ENCODE results near the gene SLC7A11. TPM values are rescaled to one million over a fixed set of nuclear protein-coding genes. Genes with fewer than 3 reads are reported as not detected.

SLC7A11 gene
- total RNA-seq, 2 experiments from 2014 or later, result 1.1 to 2.2 TPM

- ChIA-PET POLR2A (no interaction called here), CTCF (no interaction called here)
- Mint-ChIP-seq H3K4me3 (no peak overlapping the region), H3K9me3 (no peaks in the 10 kb centered on the region), H3K27ac (no peak overlapping the region), H3K36me3 (ENCODE audit: low read depth) (no peaks in the 10 kb centered on the region), H3K4me1 (peaks cover 7% of the 10 kb centered on the region), H3K27me3 (peaks cover 15% of the 10 kb centered on the region)
- no peak for DNase-seq
These were observed 17.7 kb upstream of the SLC7A11 start for GRCh38 chr4:138259824-138260223.

GRCh38 chr4:138259271-138259670 lies 17.1 kb upstream of the SLC7A11 start:
- H3K4me1 Mint-ChIP-seq, result peaks cover 7% of the 10 kb centered on the region
- H3K36me3 Mint-ChIP-seq (ENCODE audit: low read depth), result no peaks in the 10 kb centered on the region
- H3K4me3 Mint-ChIP-seq, result no peak overlapping the region
- peaks cover 13% of the 10 kb centered on the region for H3K27me3 Mint-ChIP-seq
- DNase-seq, result no peak
- ChIA-PET CTCF (no interaction called here), POLR2A (no interaction called here)
- no peaks in the 10 kb centered on the region for H3K9me3 Mint-ChIP-seq
- H3K27ac Mint-ChIP-seq, result no peak overlapping the region

- no peak for DNase-seq
- Mint-ChIP-seq H3K4me1 (peaks cover 7% of the 10 kb centered on the region), H3K27ac (no peak overlapping the region), H3K4me3 (no peak overlapping the region), H3K36me3 (ENCODE audit: low read depth) (no peaks in the 10 kb centered on the region), H3K27me3 (peaks cover 6% of the 10 kb centered on the region), H3K9me3 (no peaks in the 10 kb centered on the region)
- CTCF ChIA-PET, result no interaction called here
- POLR2A ChIA-PET, result no interaction called here
These were observed 14.5 kb upstream of the SLC7A11 start for GRCh38 chr4:138256608-138257007.

GRCh38 chr4:138255917-138256597 lies 13.9 kb upstream of the SLC7A11 start:
- ChIA-PET POLR2A (no interaction called here), CTCF (no interaction called here)
- Mint-ChIP-seq H3K36me3 (ENCODE audit: low read depth) (no peaks in the 10 kb centered on the region), H3K9me3 (no peaks in the 10 kb centered on the region), H3K27ac (no peak overlapping the region), H3K4me3 (no peak overlapping the region), H3K27me3 (peaks cover 5% of the 10 kb centered on the region), H3K4me1 (peaks cover 7% of the 10 kb centered on the region)
- no peak for DNase-seq

GRCh38 chr4:138252551-138252950 lies 10.4 kb upstream of the SLC7A11 start:
- ChIA-PET CTCF (no interaction called here), POLR2A (no interaction called here)
- Mint-ChIP-seq H3K9me3 (no peaks in the 10 kb centered on the region), H3K4me1 (peaks cover 7% of the 10 kb centered on the region), H3K27ac (no peak overlapping the region), H3K36me3 (ENCODE audit: low read depth) (no peaks in the 10 kb centered on the region), H3K27me3 (peaks cover 5% of the 10 kb centered on the region), H3K4me3 (no peak overlapping the region)
- no peak for DNase-seq

- no peaks in the 10 kb centered on the region for H3K36me3 Mint-ChIP-seq (ENCODE audit: low read depth)
- POLR2A ChIA-PET, result no interaction called here
These were observed 9.8 kb upstream of the SLC7A11 start for GRCh38 chr4:138251938-138252337.

GRCh38 chr4:138249132-138249531 lies 7.0 kb upstream of the SLC7A11 start:
- no peak for DNase-seq
- peaks cover 3% of the 10 kb centered on the region for H3K27me3 Mint-ChIP-seq
- no peak overlapping the region for H3K4me3 Mint-ChIP-seq
- CTCF ChIA-PET, result no interaction called here
- POLR2A ChIA-PET, result no interaction called here
- no peak overlapping the region for H3K27ac Mint-ChIP-seq
- H3K4me1 Mint-ChIP-seq, result no peaks in the 10 kb centered on the region
- H3K36me3 Mint-ChIP-seq (ENCODE audit: low read depth), result no peaks in the 10 kb centered on the region
- no peaks in the 10 kb centered on the region for H3K9me3 Mint-ChIP-seq

More at GRCh38 chr4:138251938-138252337, 9.8 kb upstream of the SLC7A11 start:
- no peak overlapping the region for H3K4me3 Mint-ChIP-seq
- no peaks in the 10 kb centered on the region for H3K9me3 Mint-ChIP-seq
- CTCF ChIA-PET, result no interaction called here
- H3K4me1 Mint-ChIP-seq, result peaks cover 7% of the 10 kb centered on the region
- H3K27me3 Mint-ChIP-seq, result peaks cover 5% of the 10 kb centered on the region
- DNase-seq, result no peak
- no peak overlapping the region for H3K27ac Mint-ChIP-seq

GRCh38 chr4:138248058-138248457 lies 5.9 kb upstream of the SLC7A11 start:
- Mint-ChIP-seq H3K4me3 (no peak overlapping the region), H3K36me3 (ENCODE audit: low read depth) (no peaks in the 10 kb centered on the region), H3K27me3 (peaks cover 3% of the 10 kb centered on the region), H3K4me1 (peaks cover 3% of the 10 kb centered on the region), H3K9me3 (no peaks in the 10 kb centered on the region), H3K27ac (no peak overlapping the region)
- CTCF ChIA-PET, result no interaction called here
- POLR2A ChIA-PET, result no interaction called here
- no peak for DNase-seq

- H3K4me1 Mint-ChIP-seq, result peaks cover 3% of the 10 kb centered on the region
- no peak for DNase-seq
- no peak overlapping the region for H3K4me3 Mint-ChIP-seq
- CTCF ChIA-PET, result interaction anchor here (0.6 to 0.7 kb wide), 3 partner anchors 75 to 1857 kb away, joined by 3 to 4 read pairs (median 3); no protein-coding TSS in a partner anchor
- POLR2A ChIA-PET, result interaction anchor here (0.5 kb wide), 1 partner anchor 1491 kb away, joined by 3 read pairs; no protein-coding TSS in a partner anchor
- H3K36me3 Mint-ChIP-seq (ENCODE audit: low read depth), result no peaks in the 10 kb centered on the region
- H3K27me3 Mint-ChIP-seq, result peaks cover 3% of the 10 kb centered on the region
- no peak overlapping the region for H3K27ac Mint-ChIP-seq
- H3K9me3 Mint-ChIP-seq, result no peaks in the 10 kb centered on the region
These were observed 5.5 kb upstream of the SLC7A11 start for GRCh38 chr4:138247643-138248042.

- ChIA-PET CTCF (interaction anchor here (1.6 kb wide), 1 partner anchor 29 kb away, joined by 3 read pairs; no protein-coding TSS in a partner anchor), POLR2A (no interaction called here)
- H3K4me3 Mint-ChIP-seq, result no peak overlapping the region
- no peaks in the 10 kb centered on the region for H3K27me3 Mint-ChIP-seq
- H3K4me1 Mint-ChIP-seq, result peaks cover 24% of the 10 kb centered on the region
- H3K36me3 Mint-ChIP-seq (ENCODE audit: low read depth), result no peaks in the 10 kb centered on the region
- H3K9me3 Mint-ChIP-seq, result no peaks in the 10 kb centered on the region
- H3K27ac Mint-ChIP-seq, result no peak overlapping the region
- DNase-seq, result no peak
These were observed 1.2 kb upstream of the SLC7A11 start for GRCh38 chr4:138243369-138243768.

- CTCF ChIA-PET, result no interaction called here
- H3K27me3 Mint-ChIP-seq, result no peaks in the 10 kb centered on the region
- H3K36me3 Mint-ChIP-seq (ENCODE audit: low read depth), result no peaks in the 10 kb centered on the region
- no peaks in the 10 kb centered on the region for H3K9me3 Mint-ChIP-seq
- H3K27ac Mint-ChIP-seq, result peak overlapping the region; percentile 96
- POLR2A ChIA-PET, result interaction anchor here (0.7 to 0.8 kb wide), 2 partner anchors 13 to 844 kb away, joined by 3 to 4 read pairs; no protein-coding TSS in a partner anchor
- H3K4me1 Mint-ChIP-seq, result peaks cover 24% of the 10 kb centered on the region
- no peak for DNase-seq
- peak overlapping the region; percentile 78 for H3K4me3 Mint-ChIP-seq
These were observed 646 bp upstream of the SLC7A11 start for GRCh38 chr4:138242834-138243156.

- H3K4me3 Mint-ChIP-seq, result peak overlapping the region; percentile 78
- peak; percentile 11 for DNase-seq
- no peaks in the 10 kb centered on the region for H3K27me3 Mint-ChIP-seq
- POLR2A ChIA-PET, result interaction anchor here (0.8 kb wide), 1 partner anchor 12 kb away, joined by 3 read pairs; no protein-coding TSS in a partner anchor
- CTCF ChIA-PET, result interaction anchor here (0.8 kb wide), 1 partner anchor 10 kb away, joined by 4 read pairs; no protein-coding TSS in a partner anchor
- peaks cover 1% of the 10 kb centered on the region for H3K9me3 Mint-ChIP-seq
- H3K4me1 Mint-ChIP-seq, result peaks cover 26% of the 10 kb centered on the region
- H3K36me3 Mint-ChIP-seq (ENCODE audit: low read depth), result peaks cover under 1% of the 10 kb centered on the region
- peak overlapping the region; percentile 96 for H3K27ac Mint-ChIP-seq
These were observed 671 bp downstream of the SLC7A11 start for GRCh38 chr4:138241281-138242075.

- no peaks in the 10 kb centered on the region for H3K27me3 Mint-ChIP-seq
- H3K4me3 Mint-ChIP-seq, result no peak overlapping the region
- peaks cover 38% of the 10 kb centered on the region for H3K4me1 Mint-ChIP-seq
- no peak for DNase-seq
- H3K36me3 Mint-ChIP-seq (ENCODE audit: low read depth), result peaks cover 4% of the 10 kb centered on the region
- CTCF ChIA-PET, result interaction anchor here (0.8 kb wide), 1 partner anchor 18 kb away, joined by 3 read pairs; no protein-coding TSS in a partner anchor
- POLR2A ChIA-PET, result no interaction called here
- H3K9me3 Mint-ChIP-seq, result peaks cover 3% of the 10 kb centered on the region
- H3K27ac Mint-ChIP-seq, result no peak overlapping the region
These were observed 2.7 kb downstream of the SLC7A11 start for GRCh38 chr4:138239491-138239890.
